Measurements from ENCODE around the gene SMG5. TPM values are rescaled to one million over a fixed set of nuclear protein-coding genes. Genes with fewer than 3 reads are reported as not detected.
A peak's percentile ranks its signal among the peaks of the same experiment; 100 is the strongest.

Gene SMG5
- total and polyA plus RNA-seq, 2 donors = 28.2 to 32.3 TPM

- H3K27ac ChIP-seq (ENCODE audit: low read depth in 1 of 2, low read length in 1 of 2) = no peak overlapping the region
- peaks cover 36 to 37% of the 10 kb centered on the region in 2 donors for H3K36me3 ChIP-seq (ENCODE audit: control insufficient read depth in 2 of 2, insufficient read depth in 2 of 2, low read length in 1 of 2)
- no peak overlapping the region for H3K4me3 ChIP-seq (ENCODE audit: low read length in 2 of 2)
- H3K9me3 ChIP-seq (ENCODE audit: control insufficient read depth in 2 of 2, insufficient read depth in 1 of 2, low read length in 1 of 2) = no peaks in the 10 kb centered on the region
- H3K27me3 ChIP-seq (ENCODE audit: control insufficient read depth in 2 of 2, insufficient read depth in 1 of 2, low read length in 1 of 2) = no peaks in the 10 kb centered on the region
- H3K4me1 ChIP-seq (ENCODE audit: control insufficient read depth in 2 of 2, insufficient read depth in 2 of 2, low read length in 2 of 2) = no peaks in the 10 kb centered on the region
- 93% methylated on average over 2 of the region's 2 CpGs for WGBS
- no peak for DNase-seq (ENCODE audit: low read depth in 6 of 9, low spot score in 9 of 9)
These were observed 22.6 kb upstream of the SMG5 start for GRCh38 chr1:156305215-156305614.

DNA sequence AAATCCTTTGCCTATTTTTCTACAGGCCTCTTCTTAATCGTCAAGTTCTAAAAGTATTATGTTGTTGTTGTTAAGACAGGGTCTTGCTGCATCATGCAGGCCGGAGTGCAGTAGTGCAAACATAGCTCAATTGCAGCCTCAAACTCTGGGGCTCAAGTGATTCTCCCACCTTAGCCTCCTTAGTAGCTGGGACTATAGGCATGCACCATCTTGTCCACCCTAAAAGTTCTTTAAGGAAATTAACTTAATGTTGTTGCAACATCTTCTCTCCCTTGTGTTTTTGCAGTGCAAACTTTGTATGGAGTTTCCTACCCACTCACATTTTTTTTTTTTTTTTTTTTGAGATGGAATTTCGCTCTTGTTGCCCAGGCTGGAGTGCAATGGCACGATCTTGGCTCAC, 20.6 kb upstream of the SMG5 start:
- Histone ChIP-seq H3K27ac (ENCODE audit: low read depth in 1 of 2, low read length in 1 of 2) (no peak overlapping the region), H3K4me3 (ENCODE audit: low read length in 2 of 2) (no peak overlapping the region), H3K4me1 (ENCODE audit: control insufficient read depth in 2 of 2, insufficient read depth in 2 of 2, low read length in 2 of 2) (no peaks in the 10 kb centered on the region), H3K9me3 (ENCODE audit: control insufficient read depth in 2 of 2, insufficient read depth in 1 of 2, low read length in 1 of 2) (no peaks in the 10 kb centered on the region), H3K36me3 (ENCODE audit: control insufficient read depth in 2 of 2, insufficient read depth in 2 of 2, low read length in 1 of 2) (peaks cover 18% of the 10 kb centered on the region in 2 donors), H3K27me3 (ENCODE audit: control insufficient read depth in 2 of 2, insufficient read depth in 1 of 2, low read length in 1 of 2) (no peaks in the 10 kb centered on the region)
- no peak for DNase-seq (ENCODE audit: low read depth in 6 of 9, low spot score in 9 of 9)
- WGBS = 94% methylated on average over 4 of the region's 4 CpGs

- WGBS = 98% methylated on average over 19 of the region's 19 CpGs
- Histone ChIP-seq H3K9me3 (ENCODE audit: control insufficient read depth in 2 of 2, insufficient read depth in 1 of 2, low read length in 1 of 2) (no peaks in the 10 kb centered on the region), H3K4me1 (ENCODE audit: control insufficient read depth in 2 of 2, insufficient read depth in 2 of 2, low read length in 2 of 2) (peaks cover 9 to 12% of the 10 kb centered on the region in 2 donors), H3K36me3 (ENCODE audit: control insufficient read depth in 2 of 2, insufficient read depth in 2 of 2, low read length in 1 of 2) (peaks cover 0 to 2% of the 10 kb centered on the region in 2 donors), H3K27ac (ENCODE audit: low read depth in 1 of 2, low read length in 1 of 2) (no peak within 1 kb of the TSS), H3K4me3 (ENCODE audit: low read length in 2 of 2) (no peak within 1 kb of the TSS), H3K27me3 (ENCODE audit: control insufficient read depth in 2 of 2, insufficient read depth in 1 of 2, low read length in 1 of 2) (no peaks in the 10 kb centered on the region)
- no peak for DNase-seq (ENCODE audit: low read depth in 6 of 9, low spot score in 9 of 9)
These were observed 16.3 kb upstream of the SMG5 start, which contains the start of gene VHLL for GRCh38 chr1:156298852-156299357. TSS of gene VHLL (minus strand) at chr1:156299307. CDS start at chr1:156299189, 118 bp downstream.

- H3K4me1 ChIP-seq (ENCODE audit: control insufficient read depth in 2 of 2, insufficient read depth in 2 of 2, low read length in 2 of 2) = peaks cover 11 to 12% of the 10 kb centered on the region in 2 donors
These were observed 12.8 kb upstream of the SMG5 start, which contains the start of gene GLMP for GRCh38 chr1:156295391-156295947. TSS of gene GLMP (minus strand) at chr1:156295679. CDS start at chr1:156295645, 34 bp downstream.

DNA sequence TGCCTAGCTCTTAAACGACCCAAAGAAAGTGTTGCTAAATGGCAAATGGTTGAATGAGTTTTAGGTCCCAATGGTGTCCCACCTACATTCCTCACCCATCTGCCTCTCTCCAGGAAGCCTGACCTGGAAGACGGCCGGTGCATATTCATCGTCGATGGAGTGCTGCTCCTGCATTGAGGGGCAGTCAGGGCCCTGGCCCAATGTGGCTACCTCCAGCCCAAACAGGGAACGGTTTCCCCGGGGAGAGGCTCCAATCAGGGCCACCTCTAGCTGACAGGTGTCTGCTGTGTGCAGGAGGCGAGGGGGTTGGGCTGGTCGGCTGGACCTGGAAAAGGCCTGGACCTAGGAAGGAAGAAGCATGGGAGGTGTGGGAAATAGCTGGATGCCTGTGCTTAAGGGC, 11.3 kb upstream of the SMG5 start:
- Histone ChIP-seq H3K9me3 (ENCODE audit: control insufficient read depth in 2 of 2, insufficient read depth in 1 of 2, low read length in 1 of 2) (no peaks in the 10 kb centered on the region), H3K4me1 (ENCODE audit: control insufficient read depth in 2 of 2, insufficient read depth in 2 of 2, low read length in 2 of 2) (peaks cover 11 to 12% of the 10 kb centered on the region in 2 donors), H3K27ac (ENCODE audit: low read depth in 1 of 2, low read length in 1 of 2) (no peak overlapping the region), H3K4me3 (ENCODE audit: low read length in 2 of 2) (no peak overlapping the region), H3K27me3 (ENCODE audit: control insufficient read depth in 2 of 2, insufficient read depth in 1 of 2, low read length in 1 of 2) (no peaks in the 10 kb centered on the region), H3K36me3 (ENCODE audit: control insufficient read depth in 2 of 2, insufficient read depth in 2 of 2, low read length in 1 of 2) (peaks cover 19 to 25% of the 10 kb centered on the region in 2 donors)
- DNase-seq (ENCODE audit: low read depth in 6 of 9, low spot score in 9 of 9) = no peak
- WGBS = 98% methylated on average over 9 of the region's 9 CpGs

More at GRCh38 chr1:156295391-156295947, 12.8 kb upstream of the SMG5 start, which contains the start of gene GLMP:
- H3K27me3 ChIP-seq (ENCODE audit: control insufficient read depth in 2 of 2, insufficient read depth in 1 of 2, low read length in 1 of 2) = no peaks in the 10 kb centered on the region
- H3K36me3 ChIP-seq (ENCODE audit: control insufficient read depth in 2 of 2, insufficient read depth in 2 of 2, low read length in 1 of 2) = peaks cover 19 to 20% of the 10 kb centered on the region in 2 donors
- peak in 8 of 9 donors; percentile 44 to 79 (median 56) for DNase-seq (ENCODE audit: low read depth in 6 of 9, low spot score in 9 of 9)
- peak within 1 kb of the TSS; percentile 67 to 82 for H3K4me3 ChIP-seq (ENCODE audit: low read length in 2 of 2)
- no peaks in the 10 kb centered on the region for H3K9me3 ChIP-seq (ENCODE audit: control insufficient read depth in 2 of 2, insufficient read depth in 1 of 2, low read length in 1 of 2)
- H3K27ac ChIP-seq (ENCODE audit: low read depth in 1 of 2, low read length in 1 of 2) = peak within 1 kb of the TSS in 1 of 2 donors; percentile 25
- WGBS = 2% methylated on average over 17 of the region's 17 CpGs

- 96% methylated on average over 8 of the region's 8 CpGs for WGBS
- H3K27me3 ChIP-seq (ENCODE audit: control insufficient read depth in 2 of 2, insufficient read depth in 1 of 2, low read length in 1 of 2) = no peaks in the 10 kb centered on the region
- peaks cover 11 to 12% of the 10 kb centered on the region in 2 donors for H3K4me1 ChIP-seq (ENCODE audit: control insufficient read depth in 2 of 2, insufficient read depth in 2 of 2, low read length in 2 of 2)
- no peaks in the 10 kb centered on the region for H3K9me3 ChIP-seq (ENCODE audit: control insufficient read depth in 2 of 2, insufficient read depth in 1 of 2, low read length in 1 of 2)
- H3K4me3 ChIP-seq (ENCODE audit: low read length in 2 of 2) = no peak overlapping the region
- peaks cover 19 to 25% of the 10 kb centered on the region in 2 donors for H3K36me3 ChIP-seq (ENCODE audit: control insufficient read depth in 2 of 2, insufficient read depth in 2 of 2, low read length in 1 of 2)
- DNase-seq (ENCODE audit: low read depth in 6 of 9, low spot score in 9 of 9) = no peak
- H3K27ac ChIP-seq (ENCODE audit: low read depth in 1 of 2, low read length in 1 of 2) = no peak overlapping the region
These were observed 10.4 kb upstream of the SMG5 start for GRCh38 chr1:156293098-156293434.

- H3K27me3 ChIP-seq (ENCODE audit: control insufficient read depth in 2 of 2, insufficient read depth in 1 of 2, low read length in 1 of 2) = no peaks in the 10 kb centered on the region
- H3K4me3 ChIP-seq (ENCODE audit: low read length in 2 of 2) = no peak overlapping the region
- no peaks in the 10 kb centered on the region for H3K9me3 ChIP-seq (ENCODE audit: control insufficient read depth in 2 of 2, insufficient read depth in 1 of 2, low read length in 1 of 2)
- H3K36me3 ChIP-seq (ENCODE audit: control insufficient read depth in 2 of 2, insufficient read depth in 2 of 2, low read length in 1 of 2) = peaks cover 19 to 25% of the 10 kb centered on the region in 2 donors
- peaks cover 11 to 12% of the 10 kb centered on the region in 2 donors for H3K4me1 ChIP-seq (ENCODE audit: control insufficient read depth in 2 of 2, insufficient read depth in 2 of 2, low read length in 2 of 2)
- no peak overlapping the region for H3K27ac ChIP-seq (ENCODE audit: low read depth in 1 of 2, low read length in 1 of 2)
- peak in 1 of 9 donors; percentile 5 for DNase-seq (ENCODE audit: low read depth in 6 of 9, low spot score in 9 of 9)
- 70% methylated on average over 37 of the region's 37 CpGs for WGBS
These were observed 8.8 kb upstream of the SMG5 start for GRCh38 chr1:156291226-156292061.

DNA sequence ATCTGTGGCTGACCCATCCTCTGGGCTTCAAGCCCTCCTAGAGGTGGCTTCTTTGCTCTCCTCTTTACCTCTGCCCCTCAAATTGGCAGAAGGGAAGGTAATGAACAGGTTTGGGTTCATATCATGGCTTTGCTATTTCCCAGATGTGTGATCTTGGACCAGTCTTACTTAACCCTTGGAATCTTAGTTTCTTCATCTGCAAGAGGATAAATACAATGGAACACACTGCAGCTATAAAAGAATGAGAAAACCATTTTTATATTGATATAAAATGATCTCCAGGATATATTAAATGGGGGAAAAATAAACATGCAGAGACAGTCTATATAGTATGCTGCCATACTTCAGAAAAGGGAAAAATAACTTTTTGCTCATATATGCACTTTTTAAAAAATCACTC, 7.2 kb upstream of the SMG5 start:
- Histone ChIP-seq H3K27ac (ENCODE audit: low read depth in 1 of 2, low read length in 1 of 2) (no peak overlapping the region), H3K27me3 (ENCODE audit: control insufficient read depth in 2 of 2, insufficient read depth in 1 of 2, low read length in 1 of 2) (no peaks in the 10 kb centered on the region), H3K4me3 (ENCODE audit: low read length in 2 of 2) (no peak overlapping the region), H3K36me3 (ENCODE audit: control insufficient read depth in 2 of 2, insufficient read depth in 2 of 2, low read length in 1 of 2) (peaks cover 30 to 37% of the 10 kb centered on the region in 2 donors), H3K4me1 (ENCODE audit: control insufficient read depth in 2 of 2, insufficient read depth in 2 of 2, low read length in 2 of 2) (peaks cover 2 to 6% of the 10 kb centered on the region in 2 donors), H3K9me3 (ENCODE audit: control insufficient read depth in 2 of 2, insufficient read depth in 1 of 2, low read length in 1 of 2) (no peaks in the 10 kb centered on the region)
- DNase-seq (ENCODE audit: low read depth in 6 of 9, low spot score in 9 of 9) = no peak

DNA sequence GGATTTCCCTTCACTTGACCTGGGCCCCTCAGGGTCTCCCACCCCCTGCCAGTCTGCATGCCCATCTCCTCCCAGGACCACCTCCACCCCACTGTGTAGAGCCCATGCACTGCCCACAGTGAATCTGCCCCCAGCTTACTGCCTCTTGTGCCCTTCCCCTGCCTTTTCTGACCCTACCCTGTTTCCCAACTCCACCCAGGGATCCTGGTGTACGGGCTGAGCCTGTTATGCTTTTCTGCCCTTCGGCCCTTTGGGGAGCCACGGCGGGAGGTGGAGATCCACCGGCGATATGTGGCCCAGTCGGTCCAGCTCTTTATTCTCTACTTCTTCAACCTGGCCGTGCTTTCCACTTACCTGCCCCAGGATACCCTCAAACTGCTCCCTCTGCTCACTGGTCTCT, 3.4 kb upstream of the SMG5 start:
- no peak overlapping the region for H3K4me3 ChIP-seq (ENCODE audit: low read length in 2 of 2)
- H3K4me1 ChIP-seq (ENCODE audit: control insufficient read depth in 2 of 2, insufficient read depth in 2 of 2, low read length in 2 of 2) = peaks cover 13 to 23% of the 10 kb centered on the region in 2 donors
- DNase-seq (ENCODE audit: low read depth in 6 of 9, low spot score in 9 of 9) = no peak
- no peaks in the 10 kb centered on the region for H3K9me3 ChIP-seq (ENCODE audit: control insufficient read depth in 2 of 2, insufficient read depth in 1 of 2, low read length in 1 of 2)
- no peaks in the 10 kb centered on the region for H3K27me3 ChIP-seq (ENCODE audit: control insufficient read depth in 2 of 2, insufficient read depth in 1 of 2, low read length in 1 of 2)
- H3K36me3 ChIP-seq (ENCODE audit: control insufficient read depth in 2 of 2, insufficient read depth in 2 of 2, low read length in 1 of 2) = peaks cover 12 to 17% of the 10 kb centered on the region in 2 donors
- H3K27ac ChIP-seq (ENCODE audit: low read depth in 1 of 2, low read length in 1 of 2) = no peak overlapping the region
- over 99% methylated on average over 8 of the region's 8 CpGs for WGBS

Data from thymus (tissue), 11 donors.